HepG2 (cell line): ENCODE results near the gene CISTR.

ENCODE experiments used
- BRF2 ChIP-seq: sonication (generic); formaldehyde crosslinking; IDR thresholded peaks from 2 replicates; pipeline ENCODE4 v1.8.1; 2022; ENCODE audit warnings: mild to moderate bottlenecking, missing genetic modification reagents
- GABPB1 ChIP-seq: IDR thresholded peaks from 2 replicates; pipeline ENCODE4 v1.6.1; 2016; ENCODE audit warnings: mild to moderate bottlenecking, missing genetic modification reagents, moderate library complexity, missing compliant biosample characterization
- MAFK ChIP-seq, 2 experiments: IDR thresholded peaks in 1 of 2; conservative IDR thresholded peaks in 1 of 2; 2 replicates each; pipeline ENCODE4 v1.6.1; 2011; ENCODE audit warnings: improper control_type of control experiment in 2 of 2, low read length in 2 of 2
- NCOA5 ChIP-seq: sonication (generic); formaldehyde crosslinking; IDR thresholded peaks from 2 replicates; pipeline ENCODE4 v1.4.0; 2020; ENCODE audit warnings: missing genetic modification reagents
- NFE2L1 ChIP-seq: sonication (generic); formaldehyde crosslinking; IDR thresholded peaks from 2 replicates; pipeline ENCODE4 v1.4.0; 2020; ENCODE audit warnings: missing genetic modification reagents, mild to moderate bottlenecking, borderline replicate concordance
- NKX3-1 ChIP-seq: sonication (generic); formaldehyde crosslinking; IDR thresholded peaks from 2 replicates; pipeline ENCODE4 v1.5.0; 2020; ENCODE audit warnings: missing genetic modification reagents
- TF ChIP-seq, protein P1 (sequence below): sonication (generic); formaldehyde crosslinking; IDR thresholded peaks from 2 replicates; pipeline ENCODE4 v1.5.0; 2020; ENCODE audit warnings: mild to moderate bottlenecking, missing genetic modification reagents, moderate library complexity
- TF ChIP-seq, protein P2 (sequence below), 2 experiments: fragments of 450-650 bp in 1 of 2; sonication (generic) in 1 of 2; formaldehyde crosslinking in 1 of 2; IDR thresholded peaks; 2 replicates each; pipeline versions ENCODE4 v1.6.1 to v1.8.0; 2016 to 2022; ENCODE audit warnings: antibody characterized with exemption in 1 of 2, mild to moderate bottlenecking in 1 of 2, missing genetic modification reagents in 1 of 2

GRCh38 chr12:53726946-53727309, 24.9 kb downstream of the CISTR start:
- TF ChIP-seq NKX3-1 (CRISPR knock-in tag) (no peak), BRF2 (CRISPR knock-in tag) (no peak), GABPB1 (no peak), NFE2L1 (CRISPR knock-in tag) (no peak), MAFK (conservative IDR thresholded peaks at IDR 0.05 in 1 of 2, IDR thresholded peaks at IDR 0.05 in 1 of 2; ENCODE audit: low read length in 2 of 2) (no peak), NCOA5 (CRISPR knock-in tag) (no peak)
- TF ChIP-seq, protein P1, sequence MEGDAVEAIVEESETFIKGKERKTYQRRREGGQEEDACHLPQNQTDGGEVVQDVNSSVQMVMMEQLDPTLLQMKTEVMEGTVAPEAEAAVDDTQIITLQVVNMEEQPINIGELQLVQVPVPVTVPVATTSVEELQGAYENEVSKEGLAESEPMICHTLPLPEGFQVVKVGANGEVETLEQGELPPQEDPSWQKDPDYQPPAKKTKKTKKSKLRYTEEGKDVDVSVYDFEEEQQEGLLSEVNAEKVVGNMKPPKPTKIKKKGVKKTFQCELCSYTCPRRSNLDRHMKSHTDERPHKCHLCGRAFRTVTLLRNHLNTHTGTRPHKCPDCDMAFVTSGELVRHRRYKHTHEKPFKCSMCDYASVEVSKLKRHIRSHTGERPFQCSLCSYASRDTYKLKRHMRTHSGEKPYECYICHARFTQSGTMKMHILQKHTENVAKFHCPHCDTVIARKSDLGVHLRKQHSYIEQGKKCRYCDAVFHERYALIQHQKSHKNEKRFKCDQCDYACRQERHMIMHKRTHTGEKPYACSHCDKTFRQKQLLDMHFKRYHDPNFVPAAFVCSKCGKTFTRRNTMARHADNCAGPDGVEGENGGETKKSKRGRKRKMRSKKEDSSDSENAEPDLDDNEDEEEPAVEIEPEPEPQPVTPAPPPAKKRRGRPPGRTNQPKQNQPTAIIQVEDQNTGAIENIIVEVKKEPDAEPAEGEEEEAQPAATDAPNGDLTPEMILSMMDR (CRISPR knock-in tag) = no peak
- TF ChIP-seq, protein P2, sequence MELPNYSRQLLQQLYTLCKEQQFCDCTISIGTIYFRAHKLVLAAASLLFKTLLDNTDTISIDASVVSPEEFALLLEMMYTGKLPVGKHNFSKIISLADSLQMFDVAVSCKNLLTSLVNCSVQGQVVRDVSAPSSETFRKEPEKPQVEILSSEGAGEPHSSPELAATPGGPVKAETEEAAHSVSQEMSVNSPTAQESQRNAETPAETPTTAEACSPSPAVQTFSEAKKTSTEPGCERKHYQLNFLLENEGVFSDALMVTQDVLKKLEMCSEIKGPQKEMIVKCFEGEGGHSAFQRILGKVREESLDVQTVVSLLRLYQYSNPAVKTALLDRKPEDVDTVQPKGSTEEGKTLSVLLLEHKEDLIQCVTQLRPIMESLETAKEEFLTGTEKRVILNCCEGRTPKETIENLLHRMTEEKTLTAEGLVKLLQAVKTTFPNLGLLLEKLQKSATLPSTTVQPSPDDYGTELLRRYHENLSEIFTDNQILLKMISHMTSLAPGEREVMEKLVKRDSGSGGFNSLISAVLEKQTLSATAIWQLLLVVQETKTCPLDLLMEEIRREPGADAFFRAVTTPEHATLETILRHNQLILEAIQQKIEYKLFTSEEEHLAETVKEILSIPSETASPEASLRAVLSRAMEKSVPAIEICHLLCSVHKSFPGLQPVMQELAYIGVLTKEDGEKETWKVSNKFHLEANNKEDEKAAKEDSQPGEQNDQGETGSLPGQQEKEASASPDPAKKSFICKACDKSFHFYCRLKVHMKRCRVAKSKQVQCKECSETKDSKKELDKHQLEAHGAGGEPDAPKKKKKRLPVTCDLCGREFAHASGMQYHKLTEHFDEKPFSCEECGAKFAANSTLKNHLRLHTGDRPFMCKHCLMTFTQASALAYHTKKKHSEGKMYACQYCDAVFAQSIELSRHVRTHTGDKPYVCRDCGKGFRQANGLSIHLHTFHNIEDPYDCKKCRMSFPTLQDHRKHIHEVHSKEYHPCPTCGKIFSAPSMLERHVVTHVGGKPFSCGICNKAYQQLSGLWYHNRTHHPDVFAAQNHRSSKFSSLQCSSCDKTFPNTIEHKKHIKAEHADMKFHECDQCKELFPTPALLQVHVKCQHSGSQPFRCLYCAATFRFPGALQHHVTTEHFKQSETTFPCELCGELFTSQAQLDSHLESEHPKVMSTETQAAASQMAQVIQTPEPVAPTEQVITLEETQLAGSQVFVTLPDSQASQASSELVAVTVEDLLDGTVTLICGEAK (IDR thresholded peaks at IDR 0.05) = no peak
- TF ChIP-seq, protein P2 (CRISPR knock-in tag; IDR thresholded peaks at IDR 0.05) = no peak
